ENCODE measurements around the gene MAP2. TPM values are rescaled to one million over a fixed set of nuclear protein-coding genes. Genes with fewer than 3 reads are reported as not detected.

The MAP2 gene
- total and polyA plus RNA-seq, 10 of the 15 experiments (the other 5 are each of a cell fraction or from before 2014, with no cell fraction given): 0.01 TPM; not detected in 9

DNA sequence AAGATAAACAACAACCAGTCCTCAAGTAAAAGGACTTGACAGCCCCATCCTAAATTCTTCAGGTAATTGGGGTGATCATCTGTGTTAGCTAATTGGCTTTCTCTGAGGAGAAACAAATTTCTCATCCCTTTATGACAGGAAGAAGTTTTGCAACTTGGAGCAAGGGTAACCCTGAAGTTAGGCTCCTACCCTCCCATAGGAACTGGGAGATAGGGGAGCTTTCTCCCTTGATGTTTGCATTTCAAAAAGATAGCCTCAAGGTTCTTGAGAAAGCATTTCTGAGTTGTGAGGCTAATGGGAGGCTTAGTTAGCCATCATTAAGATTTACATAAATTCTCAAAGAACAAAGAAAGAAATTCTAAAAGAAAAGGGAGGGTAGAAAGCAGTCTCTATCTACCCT is 95.4 kb downstream of the MAP2 start (continued):
- TF ChIP-seq, protein P1, sequence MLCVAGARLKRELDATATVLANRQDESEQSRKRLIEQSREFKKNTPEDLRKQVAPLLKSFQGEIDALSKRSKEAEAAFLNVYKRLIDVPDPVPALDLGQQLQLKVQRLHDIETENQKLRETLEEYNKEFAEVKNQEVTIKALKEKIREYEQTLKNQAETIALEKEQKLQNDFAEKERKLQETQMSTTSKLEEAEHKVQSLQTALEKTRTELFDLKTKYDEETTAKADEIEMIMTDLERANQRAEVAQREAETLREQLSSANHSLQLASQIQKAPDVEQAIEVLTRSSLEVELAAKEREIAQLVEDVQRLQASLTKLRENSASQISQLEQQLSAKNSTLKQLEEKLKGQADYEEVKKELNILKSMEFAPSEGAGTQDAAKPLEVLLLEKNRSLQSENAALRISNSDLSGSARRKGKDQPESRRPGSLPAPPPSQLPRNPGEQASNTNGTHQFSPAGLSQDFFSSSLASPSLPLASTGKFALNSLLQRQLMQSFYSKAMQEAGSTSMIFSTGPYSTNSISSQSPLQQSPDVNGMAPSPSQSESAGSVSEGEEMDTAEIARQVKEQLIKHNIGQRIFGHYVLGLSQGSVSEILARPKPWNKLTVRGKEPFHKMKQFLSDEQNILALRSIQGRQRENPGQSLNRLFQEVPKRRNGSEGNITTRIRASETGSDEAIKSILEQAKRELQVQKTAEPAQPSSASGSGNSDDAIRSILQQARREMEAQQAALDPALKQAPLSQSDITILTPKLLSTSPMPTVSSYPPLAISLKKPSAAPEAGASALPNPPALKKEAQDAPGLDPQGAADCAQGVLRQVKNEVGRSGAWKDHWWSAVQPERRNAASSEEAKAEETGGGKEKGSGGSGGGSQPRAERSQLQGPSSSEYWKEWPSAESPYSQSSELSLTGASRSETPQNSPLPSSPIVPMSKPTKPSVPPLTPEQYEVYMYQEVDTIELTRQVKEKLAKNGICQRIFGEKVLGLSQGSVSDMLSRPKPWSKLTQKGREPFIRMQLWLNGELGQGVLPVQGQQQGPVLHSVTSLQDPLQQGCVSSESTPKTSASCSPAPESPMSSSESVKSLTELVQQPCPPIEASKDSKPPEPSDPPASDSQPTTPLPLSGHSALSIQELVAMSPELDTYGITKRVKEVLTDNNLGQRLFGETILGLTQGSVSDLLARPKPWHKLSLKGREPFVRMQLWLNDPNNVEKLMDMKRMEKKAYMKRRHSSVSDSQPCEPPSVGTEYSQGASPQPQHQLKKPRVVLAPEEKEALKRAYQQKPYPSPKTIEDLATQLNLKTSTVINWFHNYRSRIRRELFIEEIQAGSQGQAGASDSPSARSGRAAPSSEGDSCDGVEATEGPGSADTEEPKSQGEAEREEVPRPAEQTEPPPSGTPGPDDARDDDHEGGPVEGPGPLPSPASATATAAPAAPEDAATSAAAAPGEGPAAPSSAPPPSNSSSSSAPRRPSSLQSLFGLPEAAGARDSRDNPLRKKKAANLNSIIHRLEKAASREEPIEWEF (IDR thresholded peaks at IDR 0.05; ENCODE audit: insufficient replicate concordance, low read depth, low read length): no peak
- TF ChIP-seq ZZZ3 (IDR thresholded peaks at IDR 0.05; ENCODE audit: control insufficient read depth, insufficient read length, low read depth) (no peak), DPF2 (IDR thresholded peaks at IDR 0.05) (no peak), SMAD1 (IDR thresholded peaks at IDR 0.05; ENCODE audit: low read depth, partially characterized antibody) (no peak)

DNA sequence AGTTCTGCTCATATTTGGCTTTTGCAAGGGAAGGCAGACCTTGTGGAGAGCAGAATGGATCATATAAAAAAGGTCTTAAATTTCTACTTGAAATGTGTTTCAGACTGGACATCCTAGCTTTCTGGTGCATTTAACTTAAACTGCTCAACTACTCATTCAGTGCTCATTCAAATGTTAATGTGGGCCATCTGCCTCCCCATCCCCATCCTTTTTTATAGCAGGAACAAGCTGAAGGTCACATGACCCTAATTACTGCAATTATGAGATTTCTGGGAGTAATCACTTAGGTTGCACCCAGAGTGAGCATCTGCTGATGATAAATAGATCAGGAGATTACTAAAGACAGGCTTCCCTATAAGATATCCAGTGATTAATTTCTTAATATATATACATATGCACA is 96.1 kb downstream of the MAP2 start:
- H3K36me3 ChIP-seq (ENCODE audit: control insufficient read depth in 2 of 2, insufficient read depth in 2 of 2, low read length in 1 of 2): no peaks in the 10 kb centered on the region
- BruUV-seq (replicated peaks): no TSS peak

More for the DNA sequence above, 96.1 kb downstream of the MAP2 start:
- no peak for TF ChIP-seq ZNF384 (IDR thresholded peaks at IDR 0.05; ENCODE audit: borderline replicate concordance, low read depth, low read length)
- no peak for TF ChIP-seq IKZF2 (IDR thresholded peaks at IDR 0.05)
- TF ChIP-seq MXI1 (IDR thresholded peaks at IDR 0.05; ENCODE audit: low read depth, low read length): no peak
- TF ChIP-seq, protein P2, sequence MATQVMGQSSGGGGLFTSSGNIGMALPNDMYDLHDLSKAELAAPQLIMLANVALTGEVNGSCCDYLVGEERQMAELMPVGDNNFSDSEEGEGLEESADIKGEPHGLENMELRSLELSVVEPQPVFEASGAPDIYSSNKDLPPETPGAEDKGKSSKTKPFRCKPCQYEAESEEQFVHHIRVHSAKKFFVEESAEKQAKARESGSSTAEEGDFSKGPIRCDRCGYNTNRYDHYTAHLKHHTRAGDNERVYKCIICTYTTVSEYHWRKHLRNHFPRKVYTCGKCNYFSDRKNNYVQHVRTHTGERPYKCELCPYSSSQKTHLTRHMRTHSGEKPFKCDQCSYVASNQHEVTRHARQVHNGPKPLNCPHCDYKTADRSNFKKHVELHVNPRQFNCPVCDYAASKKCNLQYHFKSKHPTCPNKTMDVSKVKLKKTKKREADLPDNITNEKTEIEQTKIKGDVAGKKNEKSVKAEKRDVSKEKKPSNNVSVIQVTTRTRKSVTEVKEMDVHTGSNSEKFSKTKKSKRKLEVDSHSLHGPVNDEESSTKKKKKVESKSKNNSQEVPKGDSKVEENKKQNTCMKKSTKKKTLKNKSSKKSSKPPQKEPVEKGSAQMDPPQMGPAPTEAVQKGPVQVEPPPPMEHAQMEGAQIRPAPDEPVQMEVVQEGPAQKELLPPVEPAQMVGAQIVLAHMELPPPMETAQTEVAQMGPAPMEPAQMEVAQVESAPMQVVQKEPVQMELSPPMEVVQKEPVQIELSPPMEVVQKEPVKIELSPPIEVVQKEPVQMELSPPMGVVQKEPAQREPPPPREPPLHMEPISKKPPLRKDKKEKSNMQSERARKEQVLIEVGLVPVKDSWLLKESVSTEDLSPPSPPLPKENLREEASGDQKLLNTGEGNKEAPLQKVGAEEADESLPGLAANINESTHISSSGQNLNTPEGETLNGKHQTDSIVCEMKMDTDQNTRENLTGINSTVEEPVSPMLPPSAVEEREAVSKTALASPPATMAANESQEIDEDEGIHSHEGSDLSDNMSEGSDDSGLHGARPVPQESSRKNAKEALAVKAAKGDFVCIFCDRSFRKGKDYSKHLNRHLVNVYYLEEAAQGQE (IDR thresholded peaks at IDR 0.05; ENCODE audit: low read depth, low read length): no peak
- no peak for TF ChIP-seq NBN (IDR thresholded peaks at IDR 0.05)
- TF ChIP-seq MEF2A (IDR thresholded peaks at IDR 0.05; ENCODE audit: insufficient read depth, low read depth, low read length): no peak
- TF ChIP-seq CBX5 (IDR thresholded peaks at IDR 0.05; ENCODE audit: low read depth): no peak
- ChIA-PET POLR2A (no interaction called here), SMC1A (ENCODE audit: uncharacterized antibody, unreplicated experiment) (no interaction called here), RAD21 (ENCODE audit: unreplicated experiment) (no interaction called here), CTCF (no interaction called here)
- Histone ChIP-seq H3K9me3 (replicated peaks; ENCODE audit: control insufficient read depth, insufficient read depth, low read length) (no peaks in the 10 kb centered on the region), H3K79me2 (ENCODE audit: control insufficient read depth, insufficient read depth, low read length) (no peaks in the 10 kb centered on the region), H3K4me3 (no peak overlapping the region), H3K27me3 (replicated peaks in 1 of 2; ENCODE audit: control insufficient read depth in 2 of 2, insufficient read depth in 2 of 2, low read length in 1 of 2) (no peaks in the 10 kb centered on the region), H3K4me2 (ENCODE audit: control insufficient read depth, insufficient read depth) (no peak overlapping the region), H2AFZ (ENCODE audit: control insufficient read depth, low read depth, low read length) (no peak overlapping the region), H3K4me1 (ENCODE audit: control insufficient read depth, insufficient read depth, low read length) (no peaks in the 10 kb centered on the region), H3K9ac (ENCODE audit: control insufficient read depth, insufficient read depth, low read length) (no peak overlapping the region), H4K20me1 (ENCODE audit: control insufficient read depth, insufficient read depth) (no peaks in the 10 kb centered on the region), H3K27ac (ENCODE audit: control insufficient read depth, insufficient read depth) (no peak overlapping the region)
- DNase-seq (ENCODE audit: low read depth, low spot score): no peak
- FAIRE-seq: no peak
- in situ Hi-C loops (cut with MboI) (no loop called here), intact Hi-C loops (cut with micrococcal nuclease; ENCODE audit: unreplicated experiment) (no loop called here)
- ATAC-seq: no peak

Data from GM12878 (cell line).